Fibroblast of mammary gland (primary cell): ENCODE data around the gene ACOT11.

Source experiments
- DNase-seq: peaks from one replicate; pipeline ENCODE4 v3.0.0-alpha.2; 2010; ENCODE audit warnings: low read depth
- H3K4me3 ChIP-seq: 2 replicates; pipeline ENCODE4 v1.5.1; 2011; ENCODE audit warnings: low read depth, mild to moderate bottlenecking, low read length, moderate library complexity; ENCODE audit not compliant: control insufficient read depth
- TF ChIP-seq, protein P1 (sequence below): conservative IDR thresholded peaks from 2 replicates; pipeline ENCODE4 v1.5.1; 2011; ENCODE audit warnings: low read depth, low read length, inconsistent platforms; ENCODE audit not compliant: control insufficient read depth, insufficient read depth

ACOT11 gene

DNA sequence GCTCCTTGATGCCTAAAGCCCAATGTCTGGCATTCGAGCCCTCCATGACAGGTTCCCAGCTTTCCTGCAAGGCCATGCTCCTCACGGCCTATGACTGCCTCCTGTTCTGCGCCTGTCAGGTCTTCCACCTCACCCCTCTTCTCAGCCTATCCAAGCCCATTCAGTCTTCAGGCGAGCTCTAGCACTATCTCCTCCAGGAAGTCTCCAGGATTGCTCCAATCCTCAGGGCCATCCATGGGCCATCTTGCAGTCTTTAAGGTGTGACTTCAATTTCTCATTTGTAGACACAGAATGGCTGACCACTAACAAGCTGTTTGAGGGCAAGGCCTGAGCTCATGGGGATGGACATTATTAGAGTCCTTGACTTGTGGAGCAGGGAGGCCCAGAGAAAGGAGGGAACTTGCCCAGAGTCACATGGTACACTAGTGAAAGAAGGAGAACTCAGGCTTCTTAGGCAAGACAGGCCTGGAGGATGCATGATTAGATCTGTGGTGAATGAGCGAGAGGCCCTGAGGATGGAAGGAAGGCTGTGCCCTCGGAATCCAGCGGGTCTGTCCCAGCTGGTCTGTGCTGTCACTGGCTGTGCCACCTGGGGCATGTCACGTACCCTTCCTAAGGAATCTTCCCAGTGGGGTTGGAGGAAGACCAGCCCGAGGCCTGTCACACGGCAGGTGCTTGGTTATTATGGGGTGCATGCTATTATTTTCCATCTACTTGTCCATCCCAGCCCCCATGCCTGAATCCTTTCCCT, 1.2 kb upstream of the ACOT11 start:
- no peak overlapping the region for H3K4me3 ChIP-seq
- DNase-seq = no peak
- TF ChIP-seq, protein P1, sequence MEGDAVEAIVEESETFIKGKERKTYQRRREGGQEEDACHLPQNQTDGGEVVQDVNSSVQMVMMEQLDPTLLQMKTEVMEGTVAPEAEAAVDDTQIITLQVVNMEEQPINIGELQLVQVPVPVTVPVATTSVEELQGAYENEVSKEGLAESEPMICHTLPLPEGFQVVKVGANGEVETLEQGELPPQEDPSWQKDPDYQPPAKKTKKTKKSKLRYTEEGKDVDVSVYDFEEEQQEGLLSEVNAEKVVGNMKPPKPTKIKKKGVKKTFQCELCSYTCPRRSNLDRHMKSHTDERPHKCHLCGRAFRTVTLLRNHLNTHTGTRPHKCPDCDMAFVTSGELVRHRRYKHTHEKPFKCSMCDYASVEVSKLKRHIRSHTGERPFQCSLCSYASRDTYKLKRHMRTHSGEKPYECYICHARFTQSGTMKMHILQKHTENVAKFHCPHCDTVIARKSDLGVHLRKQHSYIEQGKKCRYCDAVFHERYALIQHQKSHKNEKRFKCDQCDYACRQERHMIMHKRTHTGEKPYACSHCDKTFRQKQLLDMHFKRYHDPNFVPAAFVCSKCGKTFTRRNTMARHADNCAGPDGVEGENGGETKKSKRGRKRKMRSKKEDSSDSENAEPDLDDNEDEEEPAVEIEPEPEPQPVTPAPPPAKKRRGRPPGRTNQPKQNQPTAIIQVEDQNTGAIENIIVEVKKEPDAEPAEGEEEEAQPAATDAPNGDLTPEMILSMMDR = no peak

DNA sequence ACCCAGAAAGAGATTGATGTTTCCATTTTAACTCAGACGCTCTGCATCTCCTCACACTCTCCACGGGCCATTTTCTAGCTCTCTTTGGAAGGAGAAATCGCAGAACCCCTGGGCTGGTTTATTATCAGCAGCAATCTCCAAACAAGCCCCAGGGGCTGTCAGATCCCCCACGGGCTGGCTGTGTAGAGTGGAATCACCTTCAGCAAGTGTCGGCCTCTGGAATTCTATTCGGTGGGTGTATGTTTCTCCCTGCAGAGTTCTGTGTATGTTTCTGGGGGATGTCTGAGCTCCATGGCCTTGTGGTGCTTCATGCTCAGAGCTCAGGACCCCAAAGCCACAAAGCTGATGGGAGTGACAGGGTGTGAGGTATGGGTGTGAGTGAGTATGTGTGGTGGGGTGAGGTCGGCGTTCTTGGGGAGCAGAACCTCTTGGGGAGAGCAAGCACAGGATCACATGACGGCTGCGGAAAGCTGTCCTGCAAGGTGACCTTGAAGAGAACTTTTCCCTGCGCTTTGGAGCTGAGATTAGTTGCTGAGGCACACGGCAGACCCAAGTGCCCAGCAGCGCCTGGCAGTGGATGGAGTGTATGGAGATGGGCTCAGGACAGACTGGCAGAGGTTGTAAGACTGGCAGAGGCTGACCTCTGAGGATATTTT, 489 bp downstream of the ACOT11 start:
- no peak overlapping the region for H3K4me3 ChIP-seq

DNA sequence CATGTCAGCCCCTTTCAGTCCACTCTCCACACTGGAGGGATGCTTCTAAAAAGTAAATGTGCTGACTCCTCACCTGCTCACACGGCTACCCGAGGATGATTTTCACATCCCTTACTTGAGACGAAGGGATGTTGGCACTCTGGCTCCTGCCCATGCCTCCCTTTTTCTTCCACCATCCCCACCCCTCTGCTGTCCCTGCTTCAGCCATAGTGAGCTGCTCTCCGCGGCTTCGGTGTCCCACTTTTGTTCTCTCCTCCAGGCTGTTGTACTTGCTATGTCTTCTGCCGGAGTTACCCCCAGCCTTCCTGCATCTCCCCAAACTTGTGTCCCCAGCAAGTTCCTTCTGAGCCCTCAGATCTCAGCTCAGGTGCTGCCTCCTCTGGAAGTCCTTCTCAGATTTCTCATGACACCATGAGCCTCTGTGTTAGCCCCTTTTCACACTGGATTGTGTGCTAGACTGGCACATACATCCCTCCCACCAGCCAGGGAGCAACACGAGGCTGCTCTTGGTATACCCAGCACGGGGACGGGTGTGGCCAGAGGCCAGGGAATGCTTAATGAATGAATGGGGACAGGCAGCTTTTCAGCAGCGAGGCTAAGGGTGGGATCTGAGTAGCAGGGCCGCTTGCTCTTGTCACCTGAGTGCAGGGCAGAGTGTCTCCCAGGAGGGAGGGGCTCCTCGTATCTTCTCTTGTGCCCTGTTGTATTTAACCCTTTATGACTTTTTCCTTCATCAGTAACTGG, 1.3 kb downstream of the ACOT11 start:
- DNase-seq = no peak
- TF ChIP-seq, protein P1 = no peak
- no peak overlapping the region for H3K4me3 ChIP-seq

More for the DNA sequence above, 489 bp downstream of the ACOT11 start:
- DNase-seq = no peak
- TF ChIP-seq, protein P1 = no peak

DNA sequence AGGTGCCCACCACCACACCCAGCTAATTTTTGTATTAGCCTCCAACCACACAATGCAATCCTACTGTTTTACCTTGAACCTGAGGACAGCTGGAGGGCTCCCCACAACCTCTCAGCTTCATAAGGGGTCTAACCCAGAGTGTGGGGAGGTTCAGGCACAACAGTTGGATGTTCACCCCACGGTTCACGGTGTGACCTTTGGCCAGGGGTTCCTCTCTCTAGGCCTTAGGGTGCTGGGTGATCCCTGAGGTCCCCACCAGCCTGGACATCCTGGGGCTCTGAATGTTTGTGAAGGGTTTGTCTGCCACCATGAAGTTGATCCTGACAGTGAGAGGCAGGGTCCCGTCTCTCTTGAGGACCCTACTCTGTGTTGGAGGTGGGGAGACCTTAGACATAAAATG, 3.9 kb downstream of the ACOT11 start:
- TF ChIP-seq, protein P1 = no peak
- H3K4me3 ChIP-seq = no peak overlapping the region
- no peak for DNase-seq

DNA sequence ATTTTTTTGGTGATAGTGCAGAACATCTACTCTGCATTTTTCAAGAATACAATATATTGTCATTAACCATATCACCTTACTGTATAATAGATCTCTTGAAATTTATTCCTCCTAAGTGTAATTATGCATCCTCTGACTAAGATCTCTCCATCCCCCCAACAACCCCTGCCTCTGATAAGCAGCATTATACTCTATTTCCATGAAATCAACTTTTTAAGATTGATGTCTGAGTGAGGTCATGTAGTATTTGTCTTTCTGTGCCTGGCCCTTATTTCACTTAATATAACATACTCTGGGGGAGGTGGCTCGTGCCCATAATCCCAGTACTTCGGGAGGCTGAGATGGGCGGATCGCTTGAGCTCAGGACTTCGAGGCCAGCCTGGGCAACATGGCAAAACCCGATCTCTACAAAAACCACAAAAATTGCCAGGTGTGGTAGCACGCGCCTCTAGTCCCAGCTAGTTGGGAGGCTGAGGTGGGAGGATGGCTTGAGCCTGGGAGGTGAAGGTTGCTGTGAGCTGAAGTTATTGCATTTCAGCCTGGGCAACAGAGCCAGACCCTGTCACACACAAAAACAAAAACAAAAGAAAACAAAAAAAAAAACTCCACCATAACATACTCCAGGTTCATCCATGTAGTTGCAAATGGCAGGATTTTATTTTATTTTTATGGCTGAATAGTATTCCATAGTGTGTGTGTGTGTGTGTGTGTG, 5.7 kb downstream of the ACOT11 start:
- TF ChIP-seq, protein P1 = no peak
- no peak overlapping the region for H3K4me3 ChIP-seq
- DNase-seq = no peak

DNA sequence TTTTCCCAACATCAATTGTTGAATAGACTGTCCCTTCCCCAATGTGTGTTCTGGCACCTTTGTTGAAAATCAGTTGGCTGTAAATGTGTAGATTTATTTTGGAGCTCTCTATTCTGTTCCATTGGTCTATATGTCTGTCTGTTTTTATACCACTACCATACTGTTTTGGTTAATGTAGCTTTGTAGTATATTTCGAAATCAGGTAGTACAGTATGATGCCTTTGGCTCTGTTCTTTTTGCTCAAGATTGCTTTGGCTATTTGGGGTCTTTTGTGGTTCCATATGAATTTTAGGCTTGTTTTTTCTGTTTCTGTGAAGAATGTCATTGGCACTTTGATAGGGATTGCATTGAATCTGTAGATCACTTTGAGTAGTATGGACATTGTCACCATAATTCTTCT, 8.1 kb downstream of the ACOT11 start:
- TF ChIP-seq, protein P1 = no peak
- H3K4me3 ChIP-seq = no peak overlapping the region
- no peak for DNase-seq
